ENCODE measurements around the gene PRKAB2.
"Not testable (repeated sequence)": the region's sequence is repeated elsewhere in the genome, so short reads cannot be mapped to it uniquely, and the experiment has no call there.

PRKAB2 gene

DNA sequence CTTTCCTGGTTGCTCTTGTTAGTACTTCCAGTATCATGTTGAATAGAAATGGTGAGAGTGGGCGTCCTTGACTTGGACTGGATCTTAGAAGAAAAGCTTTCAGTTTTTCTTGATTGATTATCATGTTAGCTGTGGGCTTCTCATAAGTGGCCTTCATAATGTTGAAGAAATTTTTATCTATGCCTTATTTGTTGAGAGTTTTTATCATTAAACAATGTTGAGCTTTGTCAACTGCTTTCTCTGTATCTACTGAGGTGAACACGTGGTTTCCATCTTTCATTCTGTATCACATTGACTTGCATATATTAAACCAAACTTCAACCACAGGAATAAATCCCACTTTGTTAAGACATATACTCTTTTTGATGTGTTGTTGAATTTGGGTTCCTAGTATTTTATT is 29.4 kb downstream of the PRKAB2 start:
- DNase-seq: no peak
- in situ Hi-C loops (cut with HindIII; ENCODE audit: low pct_ligation_motif_present, low sequenced_read_pairs): no loop called here
- no peaks in the 10 kb centered on the region for H3K36me3 ChIP-seq (replicated peaks)
- H3K27ac ChIP-seq: no peak overlapping the region
- TF ChIP-seq, protein P1, sequence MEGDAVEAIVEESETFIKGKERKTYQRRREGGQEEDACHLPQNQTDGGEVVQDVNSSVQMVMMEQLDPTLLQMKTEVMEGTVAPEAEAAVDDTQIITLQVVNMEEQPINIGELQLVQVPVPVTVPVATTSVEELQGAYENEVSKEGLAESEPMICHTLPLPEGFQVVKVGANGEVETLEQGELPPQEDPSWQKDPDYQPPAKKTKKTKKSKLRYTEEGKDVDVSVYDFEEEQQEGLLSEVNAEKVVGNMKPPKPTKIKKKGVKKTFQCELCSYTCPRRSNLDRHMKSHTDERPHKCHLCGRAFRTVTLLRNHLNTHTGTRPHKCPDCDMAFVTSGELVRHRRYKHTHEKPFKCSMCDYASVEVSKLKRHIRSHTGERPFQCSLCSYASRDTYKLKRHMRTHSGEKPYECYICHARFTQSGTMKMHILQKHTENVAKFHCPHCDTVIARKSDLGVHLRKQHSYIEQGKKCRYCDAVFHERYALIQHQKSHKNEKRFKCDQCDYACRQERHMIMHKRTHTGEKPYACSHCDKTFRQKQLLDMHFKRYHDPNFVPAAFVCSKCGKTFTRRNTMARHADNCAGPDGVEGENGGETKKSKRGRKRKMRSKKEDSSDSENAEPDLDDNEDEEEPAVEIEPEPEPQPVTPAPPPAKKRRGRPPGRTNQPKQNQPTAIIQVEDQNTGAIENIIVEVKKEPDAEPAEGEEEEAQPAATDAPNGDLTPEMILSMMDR (IDR thresholded peaks at IDR 0.05; ENCODE audit: low read depth, low read length, missing control alignments): no peak
- no peak overlapping the region for H3K4me3 ChIP-seq (ENCODE audit: low read depth, low read length)
- H3K27me3 ChIP-seq (replicated peaks): no peaks in the 10 kb centered on the region

DNA sequence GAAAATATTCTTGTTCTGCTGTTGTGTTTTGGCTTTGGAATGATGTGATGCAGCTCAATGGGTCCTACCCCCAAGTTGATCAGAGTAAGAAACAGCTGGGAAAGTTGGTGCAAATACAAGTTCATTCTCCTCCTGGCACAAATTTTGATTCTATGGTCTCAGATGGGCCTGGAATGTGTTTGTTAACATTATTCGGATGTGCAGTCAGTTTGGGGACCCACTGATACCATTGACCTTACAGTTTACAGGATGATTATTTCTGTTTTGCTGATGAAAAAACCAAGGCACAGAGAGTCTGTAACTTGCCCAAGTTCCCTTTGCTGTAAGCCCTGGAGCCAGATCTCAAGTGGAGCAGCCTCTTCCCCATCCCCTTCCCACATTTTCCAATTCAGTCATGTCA is 41.5 kb downstream of the PRKAB2 start:
- H3K27me3 ChIP-seq (replicated peaks); DNase-seq; H3K4me3 ChIP-seq (ENCODE audit: low read depth, low read length); H3K36me3 ChIP-seq (replicated peaks); H3K27ac ChIP-seq; in situ Hi-C loops (cut with HindIII; ENCODE audit: low pct_ligation_motif_present, low sequenced_read_pairs): not testable (repeated sequence)

DNA sequence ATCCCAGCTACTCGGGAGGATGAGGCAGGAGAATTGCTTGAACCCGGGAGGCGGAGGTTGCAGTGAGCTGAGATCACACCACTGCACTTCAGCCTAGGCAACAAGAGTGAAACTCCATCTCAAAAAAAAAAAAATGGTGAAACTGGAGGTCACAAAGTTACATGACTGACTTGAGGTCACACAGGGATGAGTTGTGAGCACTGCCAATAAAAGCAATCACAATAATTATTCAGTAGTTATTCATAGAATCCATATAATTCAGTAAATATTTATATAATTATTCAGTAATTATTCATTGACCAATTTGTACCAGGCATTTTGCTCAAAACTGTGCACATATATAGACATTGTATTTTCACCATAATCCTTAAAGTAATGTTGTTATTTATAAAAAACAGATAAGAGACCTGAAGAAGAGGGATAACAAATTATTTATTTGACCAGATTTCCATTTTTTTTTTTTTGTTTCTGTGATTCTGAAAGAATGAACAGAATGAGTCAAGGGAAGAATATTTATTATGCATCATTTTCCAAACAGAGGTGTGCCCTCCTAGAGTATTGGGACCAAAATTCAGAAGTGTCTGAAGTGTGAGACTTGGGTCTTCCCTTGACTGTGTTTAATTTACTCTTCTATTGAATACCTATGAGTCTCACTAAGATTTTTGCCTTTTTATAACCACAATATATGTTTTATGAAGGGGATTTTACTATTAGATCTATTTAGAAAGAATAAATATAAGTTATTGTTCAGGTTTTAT is 43.0 kb downstream of the PRKAB2 start:
- in situ Hi-C loops (cut with HindIII; ENCODE audit: low pct_ligation_motif_present, low sequenced_read_pairs): no loop called here
- Histone ChIP-seq H3K27ac (no peak overlapping the region), H3K36me3 (replicated peaks) (no peaks in the 10 kb centered on the region), H3K4me3 (ENCODE audit: low read depth, low read length) (no peak overlapping the region), H3K27me3 (replicated peaks) (no peaks in the 10 kb centered on the region)
- TF ChIP-seq, protein P1 (IDR thresholded peaks at IDR 0.05; ENCODE audit: low read depth, low read length, missing control alignments): no peak
- no peak for DNase-seq

DNA sequence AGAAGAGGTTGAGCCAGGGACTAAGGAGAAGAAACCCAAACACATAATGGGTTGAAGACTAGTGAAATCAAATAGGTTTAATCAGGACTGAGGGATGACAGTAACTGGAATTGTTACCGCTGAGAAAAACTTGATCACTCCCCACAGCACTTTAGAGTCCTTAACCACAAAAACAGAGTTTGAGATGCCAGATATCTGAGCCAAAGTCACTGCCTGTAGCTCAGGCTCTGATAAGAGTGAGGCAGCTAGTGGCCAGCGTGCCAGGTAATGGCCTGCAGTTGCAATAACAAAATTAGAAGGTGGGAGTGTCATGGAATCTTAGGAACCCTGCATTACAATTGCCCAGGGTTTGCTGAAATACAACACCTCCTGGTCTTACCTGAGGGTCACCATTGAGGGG is 48.0 kb downstream of the PRKAB2 start:
- no peak overlapping the region for H3K4me3 ChIP-seq (ENCODE audit: low read depth, low read length)
- in situ Hi-C loops (cut with HindIII; ENCODE audit: low pct_ligation_motif_present, low sequenced_read_pairs): no loop called here
- H3K27me3 ChIP-seq (replicated peaks): no peaks in the 10 kb centered on the region
- H3K36me3 ChIP-seq (replicated peaks): no peaks in the 10 kb centered on the region
- DNase-seq: no peak
- TF ChIP-seq, protein P1 (IDR thresholded peaks at IDR 0.05; ENCODE audit: low read depth, low read length, missing control alignments): no peak
- no peak overlapping the region for H3K27ac ChIP-seq

DNA sequence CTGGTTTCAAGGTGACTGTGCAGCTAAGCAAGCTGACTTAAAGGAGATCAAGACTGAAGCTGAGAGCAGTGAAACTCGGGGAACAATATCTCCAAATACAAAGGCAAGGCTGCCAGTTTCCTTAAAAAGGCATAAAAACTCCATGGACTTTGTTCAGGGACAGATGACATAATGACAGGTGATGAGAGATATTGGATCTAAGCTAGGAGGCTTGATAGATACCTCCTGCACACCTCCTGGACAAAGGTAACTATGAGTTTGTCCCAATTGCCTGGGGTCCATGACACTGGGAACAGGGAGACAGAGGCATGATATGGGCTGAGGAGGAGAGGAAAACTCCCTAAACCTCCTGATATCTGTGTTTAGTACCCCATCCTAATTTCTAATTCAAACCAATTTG is 55.2 kb downstream of the PRKAB2 start:
- no peak overlapping the region for H3K4me3 ChIP-seq (ENCODE audit: low read depth, low read length)
- no peaks in the 10 kb centered on the region for H3K27me3 ChIP-seq (replicated peaks)
- no peak for DNase-seq
- H3K36me3 ChIP-seq (replicated peaks): no peaks in the 10 kb centered on the region
- in situ Hi-C loops (cut with HindIII; ENCODE audit: low pct_ligation_motif_present, low sequenced_read_pairs): no loop called here
- TF ChIP-seq, protein P1 (IDR thresholded peaks at IDR 0.05; ENCODE audit: low read depth, low read length, missing control alignments): no peak
- no peak overlapping the region for H3K27ac ChIP-seq

DNA sequence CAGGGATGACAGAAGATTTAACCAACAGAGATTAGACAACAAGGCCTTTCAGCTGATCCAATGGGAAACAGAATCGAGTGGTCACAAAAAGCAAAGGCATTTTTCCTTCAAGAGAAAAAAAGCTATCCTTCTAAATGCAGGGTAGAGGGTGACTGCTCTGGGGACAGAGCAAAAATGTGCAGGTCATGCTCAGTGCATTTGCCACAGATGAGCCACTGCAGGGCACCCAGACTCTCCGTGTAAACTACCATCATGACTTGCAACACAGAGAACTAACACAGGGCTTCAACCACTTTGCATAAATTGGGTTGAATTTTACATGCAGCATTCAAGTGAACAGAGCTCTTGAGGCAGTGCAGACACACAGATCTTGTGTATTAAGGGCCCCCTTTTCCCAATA is 56.8 kb downstream of the PRKAB2 start:
- TF ChIP-seq, protein P1 (IDR thresholded peaks at IDR 0.05; ENCODE audit: low read depth, low read length, missing control alignments): no peak
- in situ Hi-C loops (cut with HindIII; ENCODE audit: low pct_ligation_motif_present, low sequenced_read_pairs): no loop called here
- H3K36me3 ChIP-seq (replicated peaks): no peaks in the 10 kb centered on the region
- no peak overlapping the region for H3K27ac ChIP-seq
- no peak for DNase-seq
- H3K4me3 ChIP-seq (ENCODE audit: low read depth, low read length): no peak overlapping the region
- no peaks in the 10 kb centered on the region for H3K27me3 ChIP-seq (replicated peaks)

DNA sequence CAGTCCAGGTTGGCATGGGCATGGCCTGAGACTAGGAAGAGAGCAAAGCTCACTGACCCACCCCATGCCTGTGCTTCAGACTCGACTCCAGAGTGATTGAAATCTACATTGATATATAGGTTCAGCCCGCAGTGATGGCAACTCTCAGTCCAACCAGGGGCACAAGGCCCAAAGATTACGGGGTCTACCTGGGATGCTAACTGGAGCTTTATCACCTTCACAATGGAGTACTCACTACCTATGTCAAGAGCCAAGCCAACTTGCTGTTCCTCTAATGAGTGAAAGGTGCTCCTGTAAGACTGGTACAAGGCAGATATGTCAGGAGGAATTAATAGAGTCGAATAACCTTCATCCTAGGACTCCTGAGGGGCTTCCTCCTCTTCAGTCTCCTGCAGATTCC is 57.2 kb downstream of the PRKAB2 start:
- H3K27me3 ChIP-seq (replicated peaks); DNase-seq; in situ Hi-C loops (cut with HindIII; ENCODE audit: low pct_ligation_motif_present, low sequenced_read_pairs); H3K27ac ChIP-seq; H3K4me3 ChIP-seq (ENCODE audit: low read depth, low read length); H3K36me3 ChIP-seq (replicated peaks): not testable (repeated sequence)

DNA sequence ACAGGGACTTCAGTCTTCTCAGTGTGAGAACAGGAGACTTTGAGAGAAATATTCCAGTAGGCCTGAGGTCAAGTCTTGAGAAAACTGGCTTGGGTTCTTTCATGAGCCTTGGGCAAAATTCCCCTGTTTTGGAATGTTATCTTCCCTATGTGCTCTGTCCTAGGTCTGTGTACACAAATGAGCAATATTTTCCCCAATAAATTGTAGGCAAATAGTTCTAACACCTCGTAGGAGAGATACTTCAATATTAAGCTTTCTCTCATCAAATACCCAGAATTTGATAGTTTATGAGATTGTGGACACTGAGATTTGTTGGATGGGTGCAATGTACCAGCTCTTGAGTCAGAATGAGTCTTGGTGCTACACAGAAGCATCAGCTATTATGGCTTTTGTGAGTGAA is 57.9 kb downstream of the PRKAB2 start:
- DNase-seq; in situ Hi-C loops (cut with HindIII; ENCODE audit: low pct_ligation_motif_present, low sequenced_read_pairs); H3K36me3 ChIP-seq (replicated peaks); H3K4me3 ChIP-seq (ENCODE audit: low read depth, low read length); H3K27ac ChIP-seq; H3K27me3 ChIP-seq (replicated peaks): not testable (repeated sequence)
